Neuronal stem cell (in vitro differentiated cells): ENCODE data around the gene ATG9A.

Experiments used
- DNase-seq: peaks from one replicate; pipeline ENCODE4 v3.0.0-alpha.2; 2013; ENCODE audit warnings: low spot score
- H2AFZ ChIP-seq: one replicate; pipeline ENCODE4 v1.6.1; 2013; ENCODE audit warnings: mild to moderate bottlenecking, low read length, inconsistent platforms
- H2AK5ac ChIP-seq: 2 replicates; pipeline ENCODE4 v1.6.1; 2013; ENCODE audit warnings: low read depth, mild to moderate bottlenecking, inconsistent platforms, low read length, moderate library complexity, mixed read lengths
- H2BK120ac ChIP-seq: 2 replicates; pipeline ENCODE4 v1.6.1; 2013; ENCODE audit warnings: low read depth, mild to moderate bottlenecking, inconsistent platforms, low read length, moderate library complexity, mixed read lengths
- H2BK12ac ChIP-seq: one replicate; pipeline ENCODE4 v1.6.1; 2013; ENCODE audit warnings: low read length, inconsistent platforms
- H2BK15ac ChIP-seq: 2 replicates; pipeline ENCODE4 v1.6.1; 2013; ENCODE audit warnings: mild to moderate bottlenecking, low read length, inconsistent platforms, mixed read lengths
- H2BK5ac ChIP-seq: one replicate; pipeline ENCODE4 v1.6.1; 2013; ENCODE audit warnings: inconsistent platforms, mild to moderate bottlenecking, low read length, moderate library complexity
- H3K14ac ChIP-seq: one replicate; pipeline ENCODE4 v1.6.1; 2013; ENCODE audit warnings: low read length, inconsistent platforms
- H3K18ac ChIP-seq: 2 replicates; pipeline ENCODE4 v1.6.1; 2013; ENCODE audit warnings: low read length, inconsistent platforms
- H3K23ac ChIP-seq: 2 replicates; pipeline ENCODE4 v1.6.1; 2013; ENCODE audit warnings: low read depth, mild to moderate bottlenecking, mixed read lengths, low read length, inconsistent platforms; ENCODE audit not compliant: poor library complexity
- H3K27ac ChIP-seq: replicated peaks from 3 replicates; pipeline ENCODE4 v1.5.1; 2013; ENCODE audit warnings: low read length, inconsistent platforms
- H3K27me3 ChIP-seq, 3 experiments: 2 replicates each; pipeline ENCODE4 v1.6.1; 2013; ENCODE audit warnings: low read length in 3 of 3, mild to moderate bottlenecking in 2 of 3, inconsistent platforms in 1 of 3, low read depth in 1 of 3, mixed read lengths in 1 of 3, moderate library complexity in 1 of 3; ENCODE audit not compliant: control insufficient read depth in 3 of 3, insufficient read depth in 3 of 3
- H3K36me3 ChIP-seq, 2 donors: replicated peaks in 1 of 2; 2 replicates each; pipeline ENCODE4 v1.6.1; 2013; ENCODE audit warnings: low read length in 2 of 2; ENCODE audit not compliant: control insufficient read depth in 2 of 2, insufficient read depth in 2 of 2
- H3K4ac ChIP-seq: 2 replicates; pipeline ENCODE4 v1.6.1; 2013; ENCODE audit warnings: inconsistent platforms, mild to moderate bottlenecking, low read length, moderate library complexity
- H3K4me1 ChIP-seq, 2 donors: 1 replicate in 1 of 2; 2 replicates in 1 of 2; pipeline ENCODE4 v1.6.1; 2013; ENCODE audit warnings: low read length in 2 of 2, low read depth in 1 of 2; ENCODE audit not compliant: control insufficient read depth in 2 of 2, insufficient read depth in 1 of 2
- H3K4me2 ChIP-seq: one replicate; pipeline ENCODE4 v1.6.1; 2013; ENCODE audit warnings: mild to moderate bottlenecking, low read length, inconsistent platforms; ENCODE audit not compliant: insufficient read depth, poor library complexity, severe bottlenecking
- H3K4me3 ChIP-seq, 2 donors: 2 replicates each; pipeline ENCODE4 v1.5.1; 2013; ENCODE audit warnings: low read length in 2 of 2, mild to moderate bottlenecking in 2 of 2, inconsistent platforms in 1 of 2, moderate library complexity in 1 of 2
- H3K79me1 ChIP-seq: one replicate; pipeline ENCODE4 v1.6.1; 2013; ENCODE audit warnings: low read depth, mild to moderate bottlenecking, inconsistent platforms, low read length, moderate library complexity
- H3K9ac ChIP-seq: one replicate; pipeline ENCODE4 v1.6.1; 2013; ENCODE audit warnings: mild to moderate bottlenecking, low read depth, low read length, inconsistent platforms; ENCODE audit not compliant: poor library complexity
- H3K9me3 ChIP-seq, 2 donors: replicated peaks in 1 of 2; 2 replicates each; pipeline versions ENCODE3 to v1.6.1; 2013; ENCODE audit warnings: low read length in 2 of 2, mild to moderate bottlenecking in 2 of 2, inconsistent platforms in 1 of 2, low read depth in 1 of 2, mixed read lengths in 1 of 2, moderate library complexity in 1 of 2; ENCODE audit not compliant: control insufficient read depth in 2 of 2, insufficient read depth in 1 of 2
- H4K8ac ChIP-seq: one replicate; pipeline ENCODE4 v1.6.1; 2013; ENCODE audit warnings: low read depth, mild to moderate bottlenecking, inconsistent platforms, low read length, moderate library complexity
- H4K91ac ChIP-seq: one replicate; pipeline ENCODE4 v1.6.1; 2013; ENCODE audit warnings: low read length, low read depth, mild to moderate bottlenecking, inconsistent platforms; ENCODE audit not compliant: poor library complexity
- WGBS, 2 donors: extraction: QIAGEN DNeasy Blood & Tissue Kit; methylation state at CpG; one replicate each; pipeline ENCODE4 v1.1.7; 2013; ENCODE audit warnings: missing lambda C conversion rate in 2 of 2, mixed read lengths in 1 of 2; ENCODE audit not compliant: insufficient read length in 2 of 2, insufficient replicate concordance in 1 of 2; ENCODE audit errors: extremely low coverage in 2 of 2; 5-methylcytosine and 5-hydroxymethylcytosine counted together

The ATG9A gene

DNA sequence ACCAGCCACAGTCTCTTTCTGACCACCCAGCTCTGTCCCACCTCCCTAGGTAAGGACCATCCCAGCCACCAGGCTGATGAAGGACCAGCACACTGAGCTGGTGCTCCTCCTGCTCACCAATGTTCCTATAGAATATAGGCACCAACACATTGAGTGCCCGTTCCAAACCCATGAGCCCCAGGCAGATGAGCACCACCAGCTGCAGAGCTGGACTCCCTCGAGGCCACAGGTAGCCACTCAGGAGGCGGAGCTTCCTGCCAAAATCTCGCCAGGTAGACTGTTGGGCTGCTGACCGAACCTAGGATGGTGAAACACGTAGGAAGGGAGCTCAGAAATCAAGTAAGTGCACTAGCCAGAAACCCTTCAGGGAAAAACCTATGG, 12.9 kb downstream of the ATG9A start:
- Histone ChIP-seq H2AK5ac (no peak overlapping the region), H2BK120ac (no peak overlapping the region), H3K36me3 (peaks cover 38 to 68% of the 10 kb centered on the region in 2 donors)

DNA sequence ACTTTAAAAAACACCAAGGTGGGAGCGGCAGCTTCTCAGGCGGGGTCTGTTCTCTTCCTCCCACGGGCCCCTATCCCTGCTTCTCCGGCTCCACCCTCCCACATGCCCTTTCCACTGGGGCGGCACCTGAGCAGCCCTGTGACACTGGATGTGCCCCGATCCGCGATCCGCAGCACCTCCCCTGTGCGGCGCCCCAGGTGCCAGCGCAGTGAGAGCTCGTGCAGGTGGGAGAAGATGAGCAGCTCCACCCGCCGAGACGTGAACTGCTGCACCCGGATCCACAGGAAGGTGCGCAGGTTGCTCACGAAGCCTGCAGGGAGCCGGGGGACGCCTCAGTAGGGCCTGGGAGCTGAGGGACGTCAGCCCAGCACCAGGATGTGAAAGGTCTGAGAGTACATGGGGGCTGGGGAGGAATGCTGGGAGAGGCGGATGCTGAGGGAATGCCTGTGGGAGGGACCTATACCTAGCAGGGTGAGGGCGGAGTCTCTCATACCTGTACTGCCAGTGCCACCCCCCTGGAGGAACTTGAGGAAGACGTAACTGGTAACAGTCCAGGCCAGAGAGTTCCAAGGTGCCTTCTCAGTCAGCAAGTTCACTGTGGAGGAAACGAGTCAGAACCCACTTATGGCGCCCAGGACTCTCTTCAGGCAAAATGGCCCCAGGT, 13.4 kb downstream of the ATG9A start:
- Histone ChIP-seq H3K14ac (no peak overlapping the region), H3K18ac (peak overlapping the region; percentile 81), H4K8ac (no peak overlapping the region), H2AFZ (no peak overlapping the region), H3K4ac (no peak overlapping the region), H2BK15ac (no peak overlapping the region), H3K79me1 (no peaks in the 10 kb centered on the region), H4K91ac (no peak overlapping the region), H2BK5ac (peak overlapping the region; percentile 72), H2BK120ac (no peak overlapping the region), H2AK5ac (no peak overlapping the region), H3K4me1 (peaks cover 7 to 12% of the 10 kb centered on the region in 2 donors), H3K9me3 (no peaks in the 10 kb centered on the region), H3K27me3 (no peaks in the 10 kb centered on the region), H3K36me3 (peaks cover 41 to 68% of the 10 kb centered on the region in 2 donors), H3K27ac (no peak overlapping the region), H3K23ac (peak overlapping the region; percentile 49), H3K4me2 (no peak overlapping the region), H2BK12ac (no peak overlapping the region), H3K9ac (peak overlapping the region; percentile 68), H3K4me3 (no peak overlapping the region)
- no CpG with 5 or more reads among the region's 27 CpGs for WGBS, 2 donors
- no peak for DNase-seq

More for the DNA sequence above, 12.9 kb downstream of the ATG9A start:
- Histone ChIP-seq H3K27ac (no peak overlapping the region), H3K4me2 (no peak overlapping the region), H3K18ac (no peak overlapping the region), H3K23ac (peak overlapping the region; percentile 49), H3K9me3 (no peaks in the 10 kb centered on the region), H2AFZ (no peak overlapping the region), H3K9ac (no peak overlapping the region), H2BK12ac (no peak overlapping the region), H3K4me1 (peaks cover 7 to 12% of the 10 kb centered on the region in 2 donors), H3K4ac (no peak overlapping the region), H3K14ac (no peak overlapping the region), H4K91ac (no peak overlapping the region), H3K27me3 (no peaks in the 10 kb centered on the region), H3K4me3 (no peak overlapping the region), H2BK5ac (no peak overlapping the region), H3K79me1 (no peaks in the 10 kb centered on the region), H2BK15ac (no peak overlapping the region), H4K8ac (no peak overlapping the region)
- no peak for DNase-seq
- WGBS, 2 donors, result no CpG with 5 or more reads among the region's 6 CpGs

DNA sequence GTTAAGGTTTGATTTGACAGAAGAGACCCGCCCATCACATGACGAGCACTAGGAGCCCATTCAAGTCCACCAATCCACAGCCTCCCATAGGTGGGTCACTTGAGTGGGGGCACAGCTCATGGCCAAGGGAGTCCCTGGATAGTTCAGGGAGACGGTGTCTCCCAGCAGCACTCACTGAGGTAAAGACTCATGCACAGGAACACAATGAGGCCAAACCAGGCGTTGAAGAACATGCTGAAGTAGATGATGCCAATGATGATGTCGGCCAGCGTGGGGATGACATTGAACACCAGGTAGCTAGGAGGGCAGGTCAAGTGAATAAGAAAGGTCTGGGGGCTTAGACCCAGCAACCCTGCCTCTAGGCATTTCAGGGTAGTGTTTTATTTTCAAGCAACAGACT, 14.7 kb downstream of the ATG9A start:
- peaks cover 40 to 68% of the 10 kb centered on the region in 2 donors for H3K36me3 ChIP-seq

DNA sequence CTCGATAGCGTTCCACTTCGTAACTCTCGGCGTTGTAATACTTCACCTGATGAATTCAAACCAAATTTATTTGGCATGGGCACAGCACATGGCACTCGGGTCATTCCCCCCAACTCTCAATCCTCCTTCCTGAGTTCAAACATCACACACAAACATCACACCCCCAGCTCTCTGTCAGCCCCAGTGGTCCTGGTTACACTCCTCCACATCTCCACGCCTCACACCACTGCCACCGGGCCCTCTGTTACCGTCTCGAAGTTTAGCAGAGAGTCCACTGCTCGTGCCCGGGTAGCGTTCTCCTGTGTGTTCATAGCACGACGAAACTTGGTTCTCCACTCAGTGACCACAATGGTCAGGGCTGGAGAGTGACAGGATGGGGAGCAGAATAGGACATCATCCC, 15.3 kb downstream of the ATG9A start:
- no peak overlapping the region for H3K9ac ChIP-seq
- no peak overlapping the region for H3K4me3 ChIP-seq
- no peak overlapping the region for H3K14ac ChIP-seq
- H3K27me3 ChIP-seq, result no peaks in the 10 kb centered on the region
- no peak overlapping the region for H4K8ac ChIP-seq
- no peak overlapping the region for H2BK15ac ChIP-seq
- H3K27ac ChIP-seq, result no peak overlapping the region
- H4K91ac ChIP-seq, result no peak overlapping the region
- H2BK12ac ChIP-seq, result no peak overlapping the region
- H2BK120ac ChIP-seq, result no peak overlapping the region
- DNase-seq, result no peak
- H3K4me2 ChIP-seq, result no peak overlapping the region
- peaks cover 4 to 6% of the 10 kb centered on the region in 2 donors for H3K4me1 ChIP-seq
- no peak overlapping the region for H3K4ac ChIP-seq
- no peak overlapping the region for H2BK5ac ChIP-seq
- H3K23ac ChIP-seq, result no peak overlapping the region
- no peak overlapping the region for H3K18ac ChIP-seq
- H2AK5ac ChIP-seq, result no peak overlapping the region
- no peaks in the 10 kb centered on the region for H3K79me1 ChIP-seq
- WGBS, 2 donors, result no CpG with 5 or more reads among the region's 15 CpGs
- no peaks in the 10 kb centered on the region for H3K9me3 ChIP-seq
- H3K36me3 ChIP-seq, result peaks cover 44 to 70% of the 10 kb centered on the region in 2 donors
- no peak overlapping the region for H2AFZ ChIP-seq

More for the DNA sequence above, 14.7 kb downstream of the ATG9A start:
- H3K4me3 ChIP-seq, result no peak overlapping the region
- no peak overlapping the region for H3K27ac ChIP-seq
- no peaks in the 10 kb centered on the region for H3K79me1 ChIP-seq
- H4K8ac ChIP-seq, result no peak overlapping the region
- H3K23ac ChIP-seq, result no peak overlapping the region
- H3K4me1 ChIP-seq, result peaks cover 7 to 11% of the 10 kb centered on the region in 2 donors
- no peak overlapping the region for H3K14ac ChIP-seq
- no peak for DNase-seq
- H3K4ac ChIP-seq, result no peak overlapping the region
- no peak overlapping the region for H3K18ac ChIP-seq
- no peaks in the 10 kb centered on the region for H3K9me3 ChIP-seq
- no peak overlapping the region for H2BK12ac ChIP-seq
- no CpG with 5 or more reads among the region's 6 CpGs for WGBS, 2 donors
- H3K9ac ChIP-seq, result no peak overlapping the region
- H4K91ac ChIP-seq, result no peak overlapping the region
- no peak overlapping the region for H2BK120ac ChIP-seq
- no peak overlapping the region for H2BK5ac ChIP-seq
- H3K4me2 ChIP-seq, result no peak overlapping the region
- no peak overlapping the region for H2AFZ ChIP-seq
- no peaks in the 10 kb centered on the region for H3K27me3 ChIP-seq
- H2BK15ac ChIP-seq, result no peak overlapping the region
- no peak overlapping the region for H2AK5ac ChIP-seq
